Choroid plexus epithelial cell (primary cell): ENCODE measurements around the gene ATP9B.

ENCODE experiments used
- DNase-seq: peaks from one replicate; pipeline ENCODE4 v3.0.0-alpha.2; 2010; ENCODE audit warnings: low read depth
- H3K4me3 ChIP-seq: 2 replicates; pipeline ENCODE4 v1.5.1; 2011; ENCODE audit warnings: low read depth, mild to moderate bottlenecking, control low read depth, low read length, moderate library complexity
- TF ChIP-seq, protein P1 (sequence below): conservative IDR thresholded peaks from 2 replicates; pipeline ENCODE4 v1.5.1; 2011; ENCODE audit warnings: low read depth, mild to moderate bottlenecking, control low read depth, inconsistent platforms, low read length, moderate library complexity

ATP9B gene

DNA sequence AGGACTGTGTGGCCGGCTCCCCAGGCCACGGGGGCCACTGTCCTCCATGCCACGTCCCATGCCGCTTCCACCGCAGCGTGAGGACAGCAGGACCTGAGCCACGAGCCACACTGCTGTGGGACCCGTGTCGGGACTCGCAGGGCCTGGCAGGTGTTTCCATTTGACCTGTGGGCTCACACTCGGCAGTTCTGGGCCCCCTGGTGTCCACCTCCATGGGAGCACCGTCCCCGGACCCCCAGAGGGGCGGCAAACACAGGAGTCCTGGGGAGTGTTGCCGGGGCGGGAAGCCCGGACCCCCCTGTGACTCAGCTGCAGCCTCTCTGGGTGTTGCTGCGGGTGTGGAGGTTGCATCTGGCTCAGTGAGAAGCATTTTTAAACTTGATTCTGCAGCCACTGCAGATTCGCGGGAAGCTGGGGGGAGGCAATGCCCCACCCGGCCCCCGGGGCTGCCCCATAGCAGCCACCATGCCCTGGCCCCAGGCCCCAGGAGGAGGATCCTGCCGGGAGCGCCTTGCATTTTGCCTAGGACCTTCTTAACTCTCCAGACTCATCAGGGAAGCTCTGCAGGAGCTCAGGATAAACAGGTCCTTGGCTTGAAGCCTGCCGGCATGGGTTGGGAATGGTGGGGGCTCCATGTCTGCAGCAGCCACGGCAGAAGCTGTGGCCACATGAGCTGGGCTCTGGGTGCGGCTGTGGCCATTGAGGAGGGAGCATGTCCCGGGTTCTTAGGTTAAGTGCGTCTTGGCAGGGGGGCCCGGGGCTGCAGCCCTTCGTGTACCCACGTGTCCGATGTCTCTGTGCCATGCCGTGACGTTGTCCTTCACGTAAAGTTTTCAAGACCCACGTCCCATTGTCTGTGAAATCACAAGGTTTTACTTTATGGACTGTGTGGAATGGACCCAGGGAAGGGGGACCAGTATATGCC is 357.4 kb downstream of the ATP9B start:
- H3K4me3 ChIP-seq, result no peak overlapping the region
- TF ChIP-seq, protein P1, sequence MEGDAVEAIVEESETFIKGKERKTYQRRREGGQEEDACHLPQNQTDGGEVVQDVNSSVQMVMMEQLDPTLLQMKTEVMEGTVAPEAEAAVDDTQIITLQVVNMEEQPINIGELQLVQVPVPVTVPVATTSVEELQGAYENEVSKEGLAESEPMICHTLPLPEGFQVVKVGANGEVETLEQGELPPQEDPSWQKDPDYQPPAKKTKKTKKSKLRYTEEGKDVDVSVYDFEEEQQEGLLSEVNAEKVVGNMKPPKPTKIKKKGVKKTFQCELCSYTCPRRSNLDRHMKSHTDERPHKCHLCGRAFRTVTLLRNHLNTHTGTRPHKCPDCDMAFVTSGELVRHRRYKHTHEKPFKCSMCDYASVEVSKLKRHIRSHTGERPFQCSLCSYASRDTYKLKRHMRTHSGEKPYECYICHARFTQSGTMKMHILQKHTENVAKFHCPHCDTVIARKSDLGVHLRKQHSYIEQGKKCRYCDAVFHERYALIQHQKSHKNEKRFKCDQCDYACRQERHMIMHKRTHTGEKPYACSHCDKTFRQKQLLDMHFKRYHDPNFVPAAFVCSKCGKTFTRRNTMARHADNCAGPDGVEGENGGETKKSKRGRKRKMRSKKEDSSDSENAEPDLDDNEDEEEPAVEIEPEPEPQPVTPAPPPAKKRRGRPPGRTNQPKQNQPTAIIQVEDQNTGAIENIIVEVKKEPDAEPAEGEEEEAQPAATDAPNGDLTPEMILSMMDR, result no peak

DNA sequence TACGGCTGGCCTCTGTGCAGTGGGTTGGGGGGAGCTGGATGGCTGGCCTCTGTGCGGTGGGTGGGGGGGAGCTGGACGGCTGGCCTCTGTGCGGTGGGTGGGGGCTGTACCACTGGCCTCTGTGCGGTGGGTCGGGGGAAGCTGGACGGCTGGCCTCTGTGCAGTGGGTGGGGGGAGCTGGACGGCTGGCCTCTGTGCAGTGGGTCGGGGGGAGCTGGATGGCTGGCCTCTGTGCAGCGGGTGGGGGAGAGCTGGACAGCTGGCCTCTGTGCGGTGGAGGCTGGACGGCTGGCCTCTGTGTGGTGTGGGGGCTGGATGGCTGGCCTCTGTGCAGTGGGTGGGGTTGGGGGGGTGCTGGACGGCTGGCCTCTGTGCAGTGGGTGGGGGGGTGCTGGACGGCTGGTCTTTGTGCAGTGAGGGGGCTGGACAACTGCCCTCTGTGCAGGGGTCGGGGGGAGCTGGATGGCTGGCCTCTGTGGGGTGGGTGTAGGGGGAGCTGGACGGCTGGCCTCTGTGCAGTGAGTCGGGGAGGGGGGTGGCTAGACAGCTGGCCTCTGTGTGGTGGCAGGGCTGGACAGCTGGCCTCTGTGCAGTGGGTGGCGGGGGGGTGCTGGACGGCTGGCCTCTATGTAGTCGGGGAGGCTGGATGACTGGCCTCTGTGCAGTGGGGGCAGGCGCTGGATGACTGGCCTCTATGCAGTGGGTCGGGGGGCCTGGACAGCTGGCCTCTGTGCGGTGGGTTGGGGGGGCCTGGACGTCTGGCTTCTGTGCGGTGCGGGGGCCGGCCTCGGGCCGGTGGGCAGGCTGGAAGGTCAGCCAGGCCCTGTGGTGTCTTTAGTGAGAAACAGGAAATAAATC is 358.4 kb downstream of the ATP9B start:
- TF ChIP-seq, protein P1, result no peak
- no peak for DNase-seq
- H3K4me3 ChIP-seq, result no peak overlapping the region

More for the DNA sequence above, 357.4 kb downstream of the ATP9B start:
- no peak for DNase-seq
